Measurements from ENCODE around the gene HSD17B1. TPM values are rescaled to one million over a fixed set of nuclear protein-coding genes. Genes with fewer than 3 reads are reported as not detected.
A peak's percentile ranks its signal among the peaks of the same experiment; 100 is the strongest.

The HSD17B1 gene
- total RNA-seq, 1 donor from 2014 or later: 2.2 TPM

DNA sequence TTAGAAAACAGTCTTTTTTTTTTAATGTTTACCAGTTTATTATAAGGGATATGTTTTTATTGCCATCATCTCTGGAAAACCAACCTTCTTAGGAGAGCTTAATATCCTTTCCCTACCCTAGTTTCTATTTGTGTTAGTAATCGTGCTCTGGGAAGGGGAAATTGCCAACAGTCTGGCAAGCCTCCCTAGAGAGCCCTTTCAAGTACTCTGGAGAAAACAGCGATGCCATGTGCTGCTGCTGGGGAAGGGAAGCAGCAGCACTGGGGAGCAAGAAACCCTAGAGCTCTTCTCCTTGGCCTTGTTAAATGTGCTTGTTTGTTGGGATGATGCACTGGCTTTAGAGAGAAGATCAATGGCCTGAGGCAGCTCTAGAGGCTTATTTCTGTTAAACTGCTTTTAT is 46.2 kb downstream of the HSD17B1 start:
- no peak overlapping the region for H3K27ac ChIP-seq
- peaks cover 18% of the 10 kb centered on the region for H3K4me1 ChIP-seq
- TF ChIP-seq, protein P1, sequence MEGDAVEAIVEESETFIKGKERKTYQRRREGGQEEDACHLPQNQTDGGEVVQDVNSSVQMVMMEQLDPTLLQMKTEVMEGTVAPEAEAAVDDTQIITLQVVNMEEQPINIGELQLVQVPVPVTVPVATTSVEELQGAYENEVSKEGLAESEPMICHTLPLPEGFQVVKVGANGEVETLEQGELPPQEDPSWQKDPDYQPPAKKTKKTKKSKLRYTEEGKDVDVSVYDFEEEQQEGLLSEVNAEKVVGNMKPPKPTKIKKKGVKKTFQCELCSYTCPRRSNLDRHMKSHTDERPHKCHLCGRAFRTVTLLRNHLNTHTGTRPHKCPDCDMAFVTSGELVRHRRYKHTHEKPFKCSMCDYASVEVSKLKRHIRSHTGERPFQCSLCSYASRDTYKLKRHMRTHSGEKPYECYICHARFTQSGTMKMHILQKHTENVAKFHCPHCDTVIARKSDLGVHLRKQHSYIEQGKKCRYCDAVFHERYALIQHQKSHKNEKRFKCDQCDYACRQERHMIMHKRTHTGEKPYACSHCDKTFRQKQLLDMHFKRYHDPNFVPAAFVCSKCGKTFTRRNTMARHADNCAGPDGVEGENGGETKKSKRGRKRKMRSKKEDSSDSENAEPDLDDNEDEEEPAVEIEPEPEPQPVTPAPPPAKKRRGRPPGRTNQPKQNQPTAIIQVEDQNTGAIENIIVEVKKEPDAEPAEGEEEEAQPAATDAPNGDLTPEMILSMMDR (IDR thresholded peaks at IDR 0.05): no peak
- H3K36me3 ChIP-seq: peaks cover 44% of the 10 kb centered on the region
- ATAC-seq: peak; percentile 56 to 68
- DNase-seq: no peak
- intact Hi-C loops (cut with DNase I): no loop called here
- H3K27me3 ChIP-seq (ENCODE audit: low read depth): no peaks in the 10 kb centered on the region
- H3K9me3 ChIP-seq: no peaks in the 10 kb centered on the region
- no peak overlapping the region for H3K4me3 ChIP-seq

DNA sequence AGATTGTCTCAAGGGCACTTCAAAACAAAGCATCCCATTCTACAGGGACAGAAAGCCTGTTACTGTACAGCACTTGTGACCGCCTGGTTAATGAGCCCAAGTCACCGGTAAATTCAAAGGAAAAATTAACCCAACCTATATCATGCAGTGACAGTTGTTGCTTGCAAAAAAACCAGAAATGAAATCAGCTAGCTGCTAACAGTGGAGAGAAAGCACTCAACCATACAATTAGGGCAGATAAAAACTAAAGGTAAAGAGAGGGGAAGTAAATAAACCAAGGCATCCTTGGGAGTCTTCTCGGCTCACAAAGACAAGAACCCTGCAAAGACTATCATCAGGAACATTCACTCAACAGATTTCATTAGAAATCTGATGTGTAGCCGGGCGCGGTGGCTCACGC is 50.6 kb downstream of the HSD17B1 start:
- H3K4me1 ChIP-seq: peaks cover 60% of the 10 kb centered on the region
- no peak overlapping the region for H3K27ac ChIP-seq
- DNase-seq (no peak), ATAC-seq (no peak)
- no peak overlapping the region for H3K4me3 ChIP-seq
- no peaks in the 10 kb centered on the region for H3K27me3 ChIP-seq (ENCODE audit: low read depth)
- TF ChIP-seq, protein P1 (IDR thresholded peaks at IDR 0.05): no peak
- no peaks in the 10 kb centered on the region for H3K9me3 ChIP-seq
- H3K36me3 ChIP-seq: peaks cover 21% of the 10 kb centered on the region
- intact Hi-C loops (cut with DNase I): no loop called here

Small RNA genes lying within 50 kb of the gene (microRNA-seq; reads per million reads assigned to microRNA genes)
- gene MIR5010 (ENCODE audit: borderline number of aligned reads): 9.0 reads per million, percentile 13 among the genes with 10 or more reads in this experiment

Other genes with a start within 250 kb of the HSD17B1 start
- gene STAT3, start 164.5 kb upstream of the HSD17B1 start, total RNA-seq: 278 TPM
- 269 TPM for gene CAVIN1, start 129.7 kb upstream of the HSD17B1 start, total RNA-seq
- 107 TPM for gene ATP6V0A1, start 94.0 kb upstream of the HSD17B1 start, total RNA-seq
- gene NAGLU, start 16.7 kb upstream of the HSD17B1 start, total RNA-seq: 39.1 TPM
- gene COASY, start 9.2 kb downstream of the HSD17B1 start, total RNA-seq: 65.8 TPM
- 70.5 TPM for gene MLX, start 14.2 kb downstream of the HSD17B1 start, total RNA-seq
- 4.8 TPM for gene PSMC3IP, start 24.8 kb downstream of the HSD17B1 start, total RNA-seq
- 70.7 TPM for gene RETREG3, start 56.5 kb downstream of the HSD17B1 start, total RNA-seq
- gene TUBG1, start 56.8 kb downstream of the HSD17B1 start, total RNA-seq: 30.3 TPM
- gene TUBG2, start 106.4 kb downstream of the HSD17B1 start, total RNA-seq: 16.8 TPM
- gene PLEKHH3, start 124.1 kb downstream of the HSD17B1 start, total RNA-seq: 18.3 TPM
- 1.4 TPM for gene CCR10, start 128.9 kb downstream of the HSD17B1 start, total RNA-seq
- gene CNTNAP1, start 129.6 kb downstream of the HSD17B1 start, total RNA-seq: 9.0 TPM
- 56.2 TPM for gene EZH1, start 192.1 kb downstream of the HSD17B1 start, total RNA-seq
- gene RAMP2, start 208.3 kb downstream of the HSD17B1 start, total RNA-seq: 127 TPM
- 42.1 TPM for gene VPS25, start 220.5 kb downstream of the HSD17B1 start, total RNA-seq
- 0.47 TPM for gene WNK4, start 227.7 kb downstream of the HSD17B1 start, total RNA-seq
- 54.5 TPM for gene COA3, start 245.8 kb downstream of the HSD17B1 start, total RNA-seq
- 1.6 TPM for gene CNTD1, start 245.9 kb downstream of the HSD17B1 start, total RNA-seq